Adipose tissue (tissue), 3 donors: ENCODE results near the gene PCDHGC4. TPM values are rescaled to one million over a fixed set of nuclear protein-coding genes. Genes with fewer than 3 reads are reported as not detected.

Experiments used
- H3K27ac ChIP-seq: one replicate; pipeline ENCODE4 v1.5.1; 2013; ENCODE audit warnings: low read depth, low read length
- WGBS, 3 donors: extraction: QIAGEN DNeasy Blood & Tissue Kit; methylation state at CpG; one replicate each; pipeline ENCODE4 v1.1.7; 2013; 5-methylcytosine and 5-hydroxymethylcytosine counted together
- polyA plus RNA-seq, 3 donors: library from polyadenylated mRNA; stranded (reverse); fragments of 200-250 nt; gene quantifications; one replicate each; pipeline ENCODE4 v1.2.3, GENCODE V29; 2013
- donor health status: healthy with polysubstance abuse.
- donor health status: Bipolar disorder and iron deficiency.
- donor health status: healthy.

The PCDHGC4 gene
- under 1 TPM; 0.05 to 0.34 (median 0.15) TPM for polyA plus RNA-seq

DNA sequence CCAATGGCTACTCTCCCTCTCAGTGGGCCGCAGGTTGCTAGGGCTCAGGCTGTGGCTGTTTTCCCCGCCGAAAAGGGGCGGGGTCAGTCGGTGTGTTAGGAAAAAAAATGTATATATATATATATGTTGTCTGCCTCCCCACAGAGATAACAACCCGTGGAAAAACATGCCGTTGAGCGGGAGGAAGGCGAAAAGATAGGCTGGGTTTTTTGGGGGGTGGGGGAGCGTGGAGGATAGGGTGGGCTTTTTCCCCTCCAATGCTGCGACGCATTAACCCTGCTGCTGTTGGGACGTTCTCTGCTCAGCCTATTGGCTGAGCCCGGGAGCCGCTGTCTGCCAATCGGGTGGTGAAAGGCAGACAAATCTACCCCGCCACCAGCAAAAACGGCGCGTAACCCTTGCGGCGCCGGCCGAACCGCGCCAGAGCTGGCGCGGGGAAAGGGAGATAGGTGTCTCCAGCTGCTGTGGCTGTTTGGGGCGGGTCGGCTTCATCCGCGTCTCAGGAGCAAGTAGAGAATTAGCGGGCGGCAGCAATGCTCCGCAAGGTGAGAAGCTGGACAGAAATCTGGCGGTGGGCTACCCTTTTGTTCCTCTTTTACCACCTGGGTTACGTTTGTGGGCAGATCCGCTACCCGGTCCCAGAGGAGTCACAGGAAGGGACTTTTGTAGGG, at the start of gene PCDHGC4:
Gene PCDHGC4 (plus strand): TSS at position 390 of the 671 bp plus-strand sequence. CDS start 144 bp downstream, at position 534.
- 11 to 17% (median 15%) methylated on average over 38 to 39 of the region's 39 CpGs for whole genome bisulfite sequencing, 3 donors
- no peak within 1 kb of the TSS for H3K27ac ChIP-seq

- H3K27ac ChIP-seq, result no peak overlapping the region
- 91 to 93% (median 93%) methylated on average over 2 of the region's 2 CpGs for WGBS, 3 donors
Observed at GRCh38 chr5:141437221-141437620, 47.6 kb upstream of the PCDHGC4 start.

DNA sequence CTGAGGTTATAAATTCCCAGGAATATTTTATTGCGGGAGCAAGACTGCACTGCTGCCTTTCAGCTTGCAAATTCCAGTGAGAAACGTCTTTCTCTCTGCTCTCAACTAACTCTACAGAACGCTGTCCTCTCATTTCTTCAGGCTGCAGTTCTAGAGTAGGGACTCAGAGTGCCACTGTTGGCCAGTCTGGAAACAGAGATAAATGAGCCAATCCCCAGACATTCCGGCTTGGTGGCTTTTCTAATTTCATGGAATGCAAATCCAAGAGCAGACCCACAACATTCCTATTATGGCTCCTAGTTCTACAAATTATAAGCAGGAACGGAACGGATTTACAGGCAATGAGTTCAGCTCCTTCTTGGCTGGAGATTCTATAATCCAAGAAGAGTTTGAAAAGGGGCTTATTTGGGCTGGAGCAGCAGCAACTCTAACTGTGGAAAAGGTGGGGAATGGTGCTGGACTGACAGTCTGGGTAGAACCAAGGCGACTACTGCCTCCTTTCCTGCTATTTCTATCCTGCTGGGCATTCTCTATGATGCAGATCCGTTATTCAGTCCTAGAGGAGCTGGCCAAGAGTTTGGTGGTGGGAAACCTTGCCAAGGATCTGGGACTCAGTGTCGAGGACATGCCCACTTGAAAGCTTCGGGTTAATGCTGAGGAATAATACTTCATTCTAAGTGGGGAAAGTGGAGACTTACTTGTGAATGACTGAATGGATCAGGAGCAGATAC, 45.3 kb upstream of the PCDHGC4 start:
- no peak overlapping the region for H3K27ac ChIP-seq
- 60 to 69% (median 69%) methylated on average over 10 of the region's 10 CpGs for WGBS, 3 donors

DNA sequence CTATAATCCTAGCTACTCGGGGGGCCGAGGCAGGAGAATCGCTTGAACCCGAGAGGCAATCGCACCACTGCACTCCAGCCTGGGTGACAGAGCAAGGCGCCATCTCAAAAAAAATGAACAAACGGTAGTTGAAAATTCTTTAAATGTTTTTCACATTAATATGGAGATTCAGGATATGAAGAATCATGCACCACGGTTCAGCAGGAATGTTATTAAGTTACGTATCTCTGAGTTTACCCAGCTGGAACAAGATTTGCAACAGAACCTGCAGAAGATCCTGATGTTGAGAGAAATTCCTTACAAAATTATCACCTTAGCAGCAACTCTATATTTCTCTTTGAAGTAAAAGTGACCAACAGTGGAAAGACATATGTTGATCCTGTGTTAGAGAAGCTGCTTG, 44.5 kb upstream of the PCDHGC4 start:
- no peak overlapping the region for H3K27ac ChIP-seq
- WGBS, 3 donors, result 92 to 95% (median 93%) methylated on average over 9 of the region's 9 CpGs

- 44 to 52% (median 51%) methylated on average over 50 of the region's 50 CpGs for WGBS, 3 donors
Observed at GRCh38 chr5:141441571-141442170, 43.2 kb upstream of the PCDHGC4 start.

GRCh38 chr5:141465351-141465750, 19.5 kb upstream of the PCDHGC4 start:
- 95 to 98% (median 97%) methylated on average over 3 of the region's 3 CpGs for WGBS, 3 donors
- H3K27ac ChIP-seq, result no peak overlapping the region

More at GRCh38 chr5:141441571-141442170, 43.2 kb upstream of the PCDHGC4 start:
- H3K27ac ChIP-seq, result no peak overlapping the region

DNA sequence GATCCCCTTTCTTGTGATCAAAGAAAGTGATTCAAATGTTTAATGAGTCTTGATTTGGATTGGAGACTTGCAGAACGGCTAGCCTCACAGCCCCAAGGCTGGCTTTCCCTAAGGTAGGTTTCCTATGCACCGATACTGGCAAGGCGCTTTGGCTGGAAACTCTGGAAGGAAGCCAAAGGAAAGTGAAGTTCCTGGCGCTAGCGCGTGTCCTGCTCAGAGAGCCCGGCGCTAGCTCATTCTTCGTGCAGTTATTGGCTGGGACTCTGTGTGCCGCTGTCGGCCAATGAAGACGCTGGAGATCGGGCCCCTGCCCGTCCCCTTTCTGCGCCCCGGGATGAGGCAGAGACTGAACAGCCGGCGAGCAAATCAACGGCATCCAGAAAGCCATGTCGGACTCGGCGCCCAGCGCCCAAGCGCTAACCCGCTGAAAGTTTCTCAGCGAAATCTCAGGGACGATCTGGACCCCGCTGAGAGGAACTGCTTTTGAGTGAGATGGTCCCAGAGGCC, 9.2 kb upstream of the PCDHGC4 start, which contains the start of gene PCDHGC3:
Gene PCDHGC3 (plus strand): TSS at position 342 of the 507 bp plus-strand sequence. CDS start 151 bp downstream, at position 493.
- H3K27ac ChIP-seq, result no peak within 1 kb of the TSS
- WGBS, 3 donors, result 0 to 1% (median 0%) methylated on average over 28 of the region's 28 CpGs

DNA sequence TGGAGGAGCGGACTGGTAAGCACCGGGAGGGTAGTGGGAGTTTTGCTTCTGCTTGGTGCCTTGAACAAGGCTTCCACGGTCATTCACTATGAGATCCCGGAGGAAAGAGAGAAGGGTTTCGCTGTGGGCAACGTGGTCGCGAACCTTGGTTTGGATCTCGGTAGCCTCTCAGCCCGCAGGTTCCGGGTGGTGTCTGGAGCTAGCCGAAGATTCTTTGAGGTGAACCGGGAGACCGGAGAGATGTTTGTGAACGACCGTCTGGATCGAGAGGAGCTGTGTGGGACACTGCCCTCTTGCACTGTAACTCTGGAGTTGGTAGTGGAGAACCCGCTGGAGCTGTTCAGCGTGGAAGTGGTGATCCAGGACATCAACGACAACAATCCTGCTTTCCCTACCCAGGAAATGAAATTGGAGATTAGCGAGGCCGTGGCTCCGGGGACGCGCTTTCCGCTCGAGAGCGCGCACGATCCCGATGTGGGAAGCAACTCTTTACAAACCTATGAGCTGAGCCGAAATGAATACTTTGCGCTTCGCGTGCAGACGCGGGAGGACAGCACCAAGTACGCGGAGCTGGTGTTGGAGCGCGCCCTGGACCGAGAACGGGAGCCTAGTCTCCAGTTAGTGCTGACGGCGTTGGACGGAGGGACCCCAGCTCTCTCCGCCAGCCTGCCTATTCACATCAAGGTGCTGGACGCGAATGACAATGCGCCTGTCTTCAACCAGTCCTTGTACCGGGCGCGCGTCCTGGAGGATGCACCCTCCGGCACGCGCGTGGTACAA, 8.5 kb upstream of the PCDHGC4 start:
- H3K27ac ChIP-seq, result no peak overlapping the region
- 1 to 2% (median 1%) methylated on average over 58 of the region's 58 CpGs for WGBS, 3 donors

DNA sequence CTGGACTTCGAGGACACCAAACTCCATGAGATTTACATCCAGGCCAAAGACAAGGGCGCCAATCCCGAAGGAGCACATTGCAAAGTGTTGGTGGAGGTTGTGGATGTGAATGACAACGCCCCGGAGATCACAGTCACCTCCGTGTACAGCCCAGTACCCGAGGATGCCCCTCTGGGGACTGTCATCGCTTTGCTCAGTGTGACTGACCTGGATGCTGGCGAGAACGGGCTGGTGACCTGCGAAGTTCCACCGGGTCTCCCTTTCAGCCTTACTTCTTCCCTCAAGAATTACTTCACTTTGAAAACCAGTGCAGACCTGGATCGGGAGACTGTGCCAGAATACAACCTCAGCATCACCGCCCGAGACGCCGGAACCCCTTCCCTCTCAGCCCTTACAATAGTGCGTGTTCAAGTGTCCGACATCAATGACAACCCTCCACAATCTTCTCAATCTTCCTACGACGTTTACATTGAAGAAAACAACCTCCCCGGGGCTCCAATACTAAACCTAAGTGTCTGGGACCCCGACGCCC, 7.7 kb upstream of the PCDHGC4 start:
- WGBS, 3 donors, result 26 to 47% (median 32%) methylated on average over 24 of the region's 24 CpGs
- H3K27ac ChIP-seq, result no peak overlapping the region

DNA sequence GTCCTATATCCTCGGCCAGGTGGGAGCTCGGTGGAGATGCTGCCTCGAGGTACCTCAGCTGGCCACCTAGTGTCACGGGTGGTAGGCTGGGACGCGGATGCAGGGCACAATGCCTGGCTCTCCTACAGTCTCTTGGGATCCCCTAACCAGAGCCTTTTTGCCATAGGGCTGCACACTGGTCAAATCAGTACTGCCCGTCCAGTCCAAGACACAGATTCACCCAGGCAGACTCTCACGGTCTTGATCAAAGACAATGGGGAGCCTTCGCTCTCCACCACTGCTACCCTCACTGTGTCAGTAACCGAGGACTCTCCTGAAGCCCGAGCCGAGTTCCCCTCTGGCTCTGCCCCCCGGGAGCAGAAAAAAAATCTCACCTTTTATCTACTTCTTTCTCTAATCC, 7.0 kb upstream of the PCDHGC4 start:
- 42 to 57% (median 48%) methylated on average over 13 of the region's 13 CpGs for WGBS, 3 donors
- no peak overlapping the region for H3K27ac ChIP-seq

DNA sequence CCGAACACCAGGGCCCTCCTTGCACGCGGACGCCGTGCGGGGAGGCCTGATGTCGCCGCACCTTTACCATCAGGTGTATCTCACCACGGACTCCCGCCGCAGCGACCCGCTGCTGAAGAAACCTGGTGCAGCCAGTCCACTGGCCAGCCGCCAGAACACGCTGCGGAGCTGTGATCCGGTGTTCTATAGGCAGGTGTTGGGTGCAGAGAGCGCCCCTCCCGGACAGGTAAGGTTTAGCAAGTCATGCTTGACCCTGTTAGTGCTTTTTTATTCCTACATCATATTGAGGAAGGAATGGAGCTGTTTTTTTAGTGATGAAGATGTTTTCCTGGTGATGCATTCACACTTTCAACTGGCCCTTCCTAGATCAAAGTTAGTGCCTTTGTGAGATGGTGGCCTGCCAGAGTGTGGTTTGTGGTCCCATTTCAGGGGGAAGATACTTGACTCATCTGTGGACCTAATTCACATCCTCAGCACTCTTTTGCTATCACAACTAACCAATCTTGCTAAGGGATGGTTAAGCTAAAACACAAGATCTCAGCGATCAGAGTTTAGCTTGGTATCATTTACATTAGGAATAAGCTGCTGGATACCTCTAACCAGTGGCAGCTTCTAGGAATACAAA, 6.4 kb upstream of the PCDHGC4 start:
- WGBS, 3 donors, result 17 to 45% (median 37%) methylated on average over 20 of the region's 20 CpGs
- no peak overlapping the region for H3K27ac ChIP-seq

DNA sequence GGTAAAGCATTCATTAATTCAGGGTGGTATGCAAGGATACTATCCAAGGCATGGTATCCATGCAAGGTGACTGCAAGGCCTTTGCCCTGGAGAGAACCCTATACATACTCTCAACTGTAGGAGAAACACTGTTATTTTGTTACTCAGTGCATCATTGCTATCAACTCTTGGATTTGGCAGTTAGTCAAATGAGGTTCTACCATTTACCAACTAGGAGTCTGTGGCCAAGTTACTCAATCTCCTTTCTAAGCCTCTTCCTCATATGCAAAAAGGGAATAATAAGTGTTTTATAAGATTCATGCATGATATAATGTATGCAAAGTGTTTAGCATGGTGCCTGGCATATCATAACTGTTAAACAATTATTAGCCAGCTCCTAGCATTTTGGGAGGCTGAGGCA, 5.1 kb upstream of the PCDHGC4 start:
- no peak overlapping the region for H3K27ac ChIP-seq

DNA sequence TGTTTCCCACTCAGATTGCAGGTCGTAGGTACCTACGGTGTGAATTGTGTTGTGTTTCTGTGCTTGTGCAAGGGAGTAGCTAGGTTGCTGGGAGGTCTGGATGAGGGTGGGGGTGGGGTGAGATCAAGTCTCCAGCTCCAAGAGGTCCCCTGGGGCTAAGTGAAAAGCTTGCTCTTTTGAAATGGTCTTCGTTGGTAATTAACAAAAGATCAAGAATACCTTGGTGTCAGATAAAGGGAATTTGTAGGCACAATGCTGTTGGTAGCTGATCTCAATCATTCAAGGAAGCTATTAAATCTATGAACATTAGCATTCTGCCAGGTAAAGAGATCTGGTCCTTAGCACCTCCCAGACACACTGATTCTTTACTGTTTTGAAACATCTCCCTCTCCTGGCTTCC, 928 bp upstream of the PCDHGC4 start:
- H3K27ac ChIP-seq, result no peak overlapping the region
- WGBS, 3 donors, result 47 to 50% (median 48%) methylated on average over 3 of the region's 3 CpGs

GRCh38 chr5:141484310-141484640, 555 bp upstream of the PCDHGC4 start:
- H3K27ac ChIP-seq, result no peak overlapping the region
- 27 to 29% (median 28%) methylated on average over 4 of the region's 4 CpGs for WGBS, 3 donors

DNA sequence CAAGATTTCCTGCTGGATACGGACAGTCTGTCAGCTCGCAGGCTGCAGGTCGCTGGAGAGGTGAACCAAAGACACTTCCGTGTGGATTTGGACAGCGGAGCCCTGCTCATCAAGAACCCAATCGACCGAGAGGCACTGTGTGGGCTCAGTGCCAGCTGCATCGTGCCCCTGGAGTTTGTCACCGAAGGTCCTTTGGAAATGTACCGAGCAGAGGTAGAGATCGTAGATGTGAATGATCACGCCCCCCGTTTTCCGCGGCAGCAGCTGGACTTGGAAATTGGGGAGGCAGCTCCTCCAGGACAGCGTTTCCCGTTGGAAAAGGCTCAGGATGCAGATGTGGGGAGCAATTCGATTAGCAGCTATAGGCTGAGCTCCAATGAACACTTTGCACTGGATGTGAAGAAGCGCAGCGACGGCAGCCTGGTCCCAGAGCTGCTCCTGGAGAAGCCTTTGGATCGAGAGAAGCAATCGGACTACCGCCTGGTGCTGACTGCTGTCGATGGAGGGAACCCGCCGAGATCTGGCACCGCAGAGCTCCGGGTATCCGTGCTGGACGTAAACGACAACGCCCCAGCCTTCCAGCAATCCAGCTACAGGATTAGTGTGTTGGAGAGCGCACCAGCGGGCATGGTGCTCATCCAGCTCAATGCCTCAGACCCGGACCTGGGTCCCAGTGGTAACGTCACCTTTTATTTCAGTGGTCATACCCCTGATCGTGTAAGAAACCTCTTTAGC, 658 bp downstream of the PCDHGC4 start:
- no peak overlapping the region for H3K27ac ChIP-seq
- 51 to 61% (median 60%) methylated on average over 38 of the region's 38 CpGs for WGBS, 3 donors

GRCh38 chr5:141486091-141486490, 1.3 kb downstream of the PCDHGC4 start:
- no peak overlapping the region for H3K27ac ChIP-seq
- WGBS, 3 donors, result 88 to 93% (median 91%) methylated on average over 9 of the region's 9 CpGs

GRCh38 chr5:141487131-141487530, 2.3 kb downstream of the PCDHGC4 start:
- 87 to 88% (median 87%) methylated on average over 7 of the region's 7 CpGs for WGBS, 3 donors

More at GRCh38 chr5:141487131-141487530, 2.3 kb downstream of the PCDHGC4 start:
- no peak overlapping the region for H3K27ac ChIP-seq
